ENCODE data around the gene C16orf87. TPM values are rescaled to one million over a fixed set of nuclear protein-coding genes. Genes with fewer than 3 reads are reported as not detected.
"Not testable (repeated sequence)": the region's sequence is repeated elsewhere in the genome, so short reads cannot be mapped to it uniquely, and the experiment has no call there.

Gene C16orf87
- total RNA-seq, 1 experiment from 2014 or later: 13.9 TPM

DNA sequence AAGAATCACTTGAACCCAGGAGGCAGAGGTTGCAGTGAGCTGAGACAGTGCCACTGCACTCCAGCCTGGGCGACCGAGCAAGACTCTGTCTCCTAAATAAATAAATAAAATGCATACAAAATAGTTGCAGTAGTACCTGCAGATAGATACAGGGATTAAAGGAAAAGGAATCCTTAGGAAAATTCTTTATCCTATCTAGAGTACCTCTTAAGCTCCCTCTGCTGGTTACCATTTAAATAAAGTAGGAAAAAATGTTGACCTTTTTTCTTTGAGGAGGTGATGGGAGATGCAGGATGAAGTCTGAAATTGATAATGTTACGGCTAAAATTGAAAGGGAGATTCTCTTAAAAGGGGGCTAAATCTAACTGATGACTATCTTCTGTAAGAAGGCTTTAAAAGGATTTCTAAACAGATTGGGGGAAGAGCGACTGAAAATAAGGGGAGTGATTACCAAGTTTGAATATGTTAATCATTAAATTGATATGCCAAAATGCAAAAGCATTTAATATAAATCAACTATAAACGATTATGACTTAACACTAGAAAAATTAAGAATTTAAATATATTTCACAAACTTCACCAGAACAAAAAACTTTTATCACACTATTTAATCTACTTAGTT lies 29.4 kb downstream of the C16orf87 start:
- DNase-seq (ENCODE audit: extremely low read depth, low read depth): peak; percentile 32

DNA sequence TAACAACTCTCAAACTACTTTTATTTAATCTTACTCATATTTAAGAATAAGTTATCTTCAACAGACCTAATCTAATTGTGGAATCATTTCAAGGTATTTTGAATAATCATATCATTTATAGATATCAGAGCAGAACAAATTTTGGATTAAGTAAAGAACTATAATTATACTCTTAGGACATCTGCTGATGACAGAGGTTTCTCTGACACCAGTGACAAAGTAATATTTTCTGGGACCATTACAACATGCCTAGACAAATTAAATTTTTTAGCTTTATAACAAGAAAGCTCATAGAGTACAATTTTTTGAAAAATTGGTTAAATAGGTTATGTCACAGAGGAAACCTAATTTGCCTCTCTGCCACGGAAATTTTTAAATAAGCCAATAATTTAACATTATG lies 30.5 kb downstream of the C16orf87 start:
- DNase-seq (ENCODE audit: extremely low read depth, low read depth): no peak

DNA sequence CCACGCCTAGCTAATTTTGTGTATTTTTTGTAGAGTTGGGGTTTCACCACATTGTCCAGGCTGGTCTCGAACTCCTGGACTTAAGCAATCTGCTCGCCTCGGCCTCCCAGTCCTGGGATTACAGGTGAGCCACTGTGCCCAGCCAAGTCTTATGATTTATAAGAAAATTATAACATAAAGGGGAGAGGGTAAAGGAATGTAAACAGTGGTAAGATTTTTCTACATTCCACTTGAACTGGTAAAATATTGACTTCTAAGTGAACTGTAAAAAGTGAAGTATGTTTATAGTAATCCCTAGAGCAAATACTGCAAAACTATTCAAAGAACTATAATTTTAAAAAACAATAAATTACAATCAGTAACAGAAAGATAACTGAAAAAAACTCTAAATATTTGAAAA lies 33.5 kb downstream of the C16orf87 start:
- no peak for DNase-seq (ENCODE audit: extremely low read depth, low read depth)

DNA sequence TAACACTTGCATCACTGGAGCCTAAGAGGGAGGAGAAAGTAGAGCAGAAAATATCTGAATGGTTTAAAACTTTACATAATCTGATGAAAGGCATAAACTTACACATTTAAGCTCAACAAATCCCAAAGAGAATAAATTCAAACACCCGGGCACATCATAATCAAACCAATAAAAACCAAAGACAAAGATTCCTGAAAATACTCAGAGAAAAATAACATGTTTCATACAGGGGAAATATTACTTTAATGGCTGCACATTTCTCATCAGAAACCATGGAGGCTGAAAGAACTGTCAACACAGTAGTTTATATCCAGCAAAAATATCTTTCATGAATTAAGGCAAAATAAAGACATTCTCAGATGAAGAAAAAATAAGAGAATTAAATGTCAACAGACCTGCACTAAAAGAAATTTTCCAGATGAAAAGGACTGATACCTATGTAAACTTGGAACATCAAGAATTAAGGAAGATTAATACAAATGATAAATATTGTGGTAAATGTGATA lies 34.2 kb downstream of the C16orf87 start:
- no peak for DNase-seq (ENCODE audit: extremely low read depth, low read depth)

DNA sequence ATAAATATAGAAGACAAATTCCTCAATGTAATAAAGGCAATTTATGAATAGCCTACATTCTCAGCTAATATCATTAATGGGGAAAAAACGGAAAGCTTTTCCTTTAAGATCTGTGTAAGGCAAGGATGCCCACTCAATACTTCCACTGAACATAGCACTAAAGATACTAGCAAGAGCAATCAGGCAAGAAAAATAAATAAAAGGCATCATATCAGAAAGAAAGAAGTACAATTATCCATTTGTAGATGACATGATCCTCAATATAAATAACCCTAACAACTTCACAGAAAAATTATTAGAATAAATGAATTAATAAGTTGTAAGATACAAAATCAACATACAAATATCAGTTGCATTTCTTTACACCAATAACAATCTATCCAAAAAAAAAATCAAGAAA lies 37.1 kb downstream of the C16orf87 start:
- DNase-seq (ENCODE audit: extremely low read depth, low read depth): no peak

DNA sequence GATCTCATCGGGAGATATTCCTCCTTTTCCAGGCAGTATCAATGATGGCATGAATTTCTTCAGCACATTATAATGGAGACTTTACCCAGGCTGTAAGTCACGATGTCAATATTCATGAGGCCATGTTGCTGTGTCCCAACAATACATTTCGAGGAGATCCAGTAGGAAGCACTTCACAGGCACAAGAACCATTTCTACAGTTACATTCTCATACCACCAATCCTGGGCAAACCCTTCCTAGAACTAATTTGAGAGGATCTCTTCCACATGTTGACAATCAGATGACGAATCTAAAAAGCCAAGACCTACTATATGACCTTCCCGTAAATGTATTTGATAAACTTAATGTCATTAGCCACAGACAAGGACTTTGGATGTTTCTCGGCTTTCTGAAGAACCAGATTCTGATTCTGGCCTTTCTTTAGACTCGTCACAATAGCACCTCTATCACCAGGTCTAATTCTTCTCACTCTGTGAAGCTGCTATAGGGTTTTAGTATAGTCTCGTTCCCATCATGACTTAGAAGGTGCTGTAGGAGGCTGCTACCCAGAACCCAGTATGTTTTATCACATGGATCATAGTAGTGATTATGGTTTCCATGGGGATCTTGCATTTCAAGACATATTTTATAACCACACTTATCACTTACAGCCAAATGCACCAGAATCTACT lies 40.2 kb downstream of the C16orf87 start:
- DNase-seq (ENCODE audit: extremely low read depth, low read depth): no peak

GRCh38 chr16:46789499-46790414 lies 41.2 kb downstream of the C16orf87 start:
- peak; percentile 60 for DNase-seq (ENCODE audit: extremely low read depth, low read depth)

DNA sequence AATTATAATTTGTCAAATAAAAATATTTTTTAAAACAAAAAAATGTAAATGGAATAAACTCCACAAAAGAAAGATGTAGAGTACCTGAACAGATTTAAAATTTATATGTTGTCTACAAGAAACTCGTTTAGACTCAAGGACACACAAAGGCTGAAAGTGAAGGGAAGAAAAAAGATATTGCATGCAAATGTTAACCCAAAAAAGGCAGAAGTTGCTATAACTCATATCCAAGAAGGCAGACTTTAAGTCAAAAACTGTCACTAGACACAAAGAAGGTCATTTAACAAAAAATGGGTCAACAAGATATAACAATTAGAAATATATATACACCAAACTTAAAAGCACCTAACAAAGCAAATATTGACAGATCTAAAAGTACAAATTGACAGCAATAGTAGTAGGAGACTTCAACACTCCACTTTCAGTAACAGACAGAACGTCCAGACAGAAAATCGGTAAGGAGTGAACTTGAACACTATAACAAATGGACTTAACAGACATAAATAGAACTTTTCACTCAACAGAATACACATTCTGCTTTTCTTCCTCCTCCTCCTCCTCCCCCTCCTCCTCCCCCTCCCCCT lies 42.0 kb downstream of the C16orf87 start:
- DNase-seq (ENCODE audit: extremely low read depth, low read depth): no peak

GRCh38 chr16:46787909-46788308 lies 43.1 kb downstream of the C16orf87 start:
- DNase-seq (ENCODE audit: extremely low read depth, low read depth): no peak

DNA sequence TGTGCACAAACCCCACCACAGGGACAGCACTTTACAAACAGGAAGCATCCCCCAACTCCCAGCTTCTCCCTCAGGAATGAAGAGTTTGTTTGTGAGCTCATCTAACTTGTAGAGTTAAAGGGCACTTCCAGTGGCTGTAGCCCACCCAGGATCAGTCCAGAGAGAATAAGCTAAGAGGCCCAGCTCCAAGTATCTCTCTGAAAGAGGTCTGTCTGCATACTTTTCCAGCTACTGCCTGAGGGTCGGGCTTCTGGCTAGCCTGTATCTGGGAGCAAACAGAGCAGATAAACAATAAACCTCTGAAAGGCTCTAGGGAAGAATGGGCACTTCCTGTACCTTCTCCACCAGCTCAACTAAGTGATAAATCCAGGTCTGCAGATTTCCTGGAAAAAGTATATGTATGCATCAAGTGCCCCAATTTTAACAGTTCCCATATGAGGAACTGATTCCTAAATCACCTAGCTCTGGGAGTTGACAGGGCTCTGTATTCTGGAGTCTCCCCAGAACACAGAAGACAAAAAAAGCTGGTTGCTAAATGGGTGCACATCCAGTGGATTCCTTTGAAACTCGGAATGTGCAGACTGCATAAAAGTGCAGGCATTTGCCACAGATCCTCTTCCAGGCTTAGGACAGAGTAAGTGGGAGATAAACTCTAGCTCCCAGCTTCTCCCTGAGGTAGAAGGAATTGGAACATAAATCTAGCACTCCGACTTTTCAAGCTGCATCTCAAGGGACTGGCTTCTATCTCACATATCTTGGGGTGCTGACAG lies 45.7 kb downstream of the C16orf87 start:
- DNase-seq (ENCODE audit: extremely low read depth, low read depth): no peak

DNA sequence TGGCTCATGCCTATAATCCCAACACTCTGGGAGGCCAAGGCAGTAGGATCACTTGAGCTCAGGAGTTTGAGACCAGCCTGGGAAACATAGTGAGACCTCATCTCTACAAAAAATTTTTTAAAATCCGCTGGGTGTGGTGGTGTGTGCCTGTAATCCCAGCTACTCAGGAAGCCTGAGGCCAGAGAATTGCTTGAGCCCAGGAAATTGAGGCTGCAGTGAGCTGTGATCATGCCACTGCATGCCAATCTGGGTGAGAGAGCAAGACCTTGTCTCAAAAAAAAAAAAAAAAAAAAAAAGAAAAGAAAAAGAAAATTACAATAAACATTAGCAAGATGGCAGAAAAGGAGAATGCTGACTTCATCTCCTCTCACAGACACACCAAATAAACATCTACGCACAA lies 46.4 kb downstream of the C16orf87 start:
- not testable (repeated sequence) for DNase-seq (ENCODE audit: extremely low read depth, low read depth)

DNA sequence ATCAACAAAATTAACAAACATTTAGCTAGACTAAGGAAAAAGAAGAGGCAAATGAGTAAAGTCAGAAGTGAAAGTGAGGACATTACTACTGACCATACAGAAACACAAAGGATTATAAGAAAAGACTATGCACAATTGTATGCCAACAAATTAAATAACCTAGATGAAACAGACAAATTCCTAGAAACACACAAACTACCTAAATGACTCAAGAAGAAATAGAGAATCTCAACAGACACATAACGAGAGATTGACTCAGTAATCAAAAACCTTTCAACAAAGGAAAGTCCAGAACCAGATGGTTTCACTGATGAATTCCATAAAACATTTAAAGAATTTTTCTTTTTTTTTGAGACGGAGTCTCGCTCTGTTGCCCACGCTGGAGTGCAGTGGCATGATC lies 47.2 kb downstream of the C16orf87 start:
- DNase-seq (ENCODE audit: extremely low read depth, low read depth): no peak

DNA sequence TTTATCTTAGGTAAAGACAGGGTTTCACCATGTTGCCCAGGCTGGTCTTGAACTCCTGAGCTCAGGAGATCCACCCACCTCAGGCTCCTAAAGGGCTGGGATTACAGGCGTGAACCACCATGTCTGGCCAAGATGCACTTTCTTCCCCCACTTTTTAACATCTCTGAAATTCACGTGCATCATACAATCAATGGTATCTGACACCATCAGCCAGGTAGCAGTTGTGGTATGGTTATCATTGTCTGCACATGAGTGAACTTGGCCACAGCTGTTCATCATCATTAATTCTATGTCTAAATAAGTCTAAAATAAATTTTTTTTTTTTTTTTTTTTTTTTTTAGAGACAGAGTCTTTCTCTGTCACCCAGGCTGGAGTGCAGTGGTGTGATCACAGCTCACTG lies 48.7 kb downstream of the C16orf87 start:
- no peak for DNase-seq (ENCODE audit: extremely low read depth, low read depth)

DNA sequence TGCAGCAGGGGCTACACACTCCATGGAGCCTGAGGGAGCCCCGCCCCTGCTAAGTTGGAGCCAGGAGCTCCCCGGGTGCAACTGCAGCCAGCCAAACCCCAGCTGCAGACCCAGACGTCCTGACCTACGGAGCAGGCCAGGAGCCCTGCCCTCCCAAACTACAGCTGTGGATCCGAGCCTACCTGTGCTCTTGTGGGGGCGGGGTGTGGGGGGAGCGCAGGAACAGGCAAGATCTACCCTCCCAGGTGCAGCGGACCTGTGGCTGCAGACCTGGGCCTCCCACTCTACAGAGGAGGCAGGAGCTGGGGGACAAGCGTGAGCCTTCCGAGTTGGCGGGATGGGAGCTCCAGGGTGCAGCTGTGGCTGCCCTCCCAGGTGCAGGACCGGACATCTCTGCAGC lies 53.2 kb downstream of the C16orf87 start:
- no peak for DNase-seq (ENCODE audit: extremely low read depth, low read depth)

DNA sequence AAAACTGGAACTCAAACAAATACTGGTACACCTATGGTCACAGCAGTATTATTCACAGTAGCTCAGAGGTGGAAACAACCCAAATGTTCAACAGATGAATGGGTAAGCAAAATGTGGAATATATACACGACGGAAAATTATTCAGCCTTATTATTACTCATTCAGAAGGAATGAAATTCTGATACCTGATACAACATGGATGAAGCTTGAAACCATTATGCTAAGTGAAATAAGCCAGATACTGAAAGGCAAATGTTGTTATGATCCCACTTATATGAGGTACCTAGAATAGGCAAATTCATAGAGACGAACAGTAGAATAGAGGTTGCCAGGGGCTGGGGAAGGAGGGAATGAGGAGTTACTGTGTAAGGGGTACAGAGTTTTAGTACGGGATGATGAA lies 55.8 kb downstream of the C16orf87 start:
- no peak for DNase-seq (ENCODE audit: extremely low read depth, low read depth)

DNA sequence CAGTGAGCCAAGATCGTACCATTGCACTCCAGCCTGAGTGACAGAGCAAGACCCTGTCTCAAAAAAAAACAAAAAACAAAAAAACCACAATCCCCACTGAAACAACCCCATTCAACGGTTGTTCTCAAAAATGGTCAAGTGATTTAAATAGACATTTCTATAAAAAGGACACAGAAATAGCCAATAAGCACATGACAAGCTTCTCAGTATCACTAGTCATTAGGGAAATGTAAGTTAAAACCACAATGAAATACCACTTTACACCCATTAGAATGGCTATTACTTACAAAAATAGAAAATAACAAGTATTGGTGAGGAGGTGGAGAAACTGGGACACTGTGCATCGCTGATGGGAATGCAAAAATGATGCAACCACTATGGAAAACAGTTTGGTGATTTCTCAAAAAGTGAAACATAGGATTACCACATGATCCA lies 56.2 kb downstream of the C16orf87 start:
- DNase-seq (ENCODE audit: extremely low read depth, low read depth): no peak

GRCh38 chr16:46772463-46772862 lies 58.5 kb downstream of the C16orf87 start:
- no peak for DNase-seq (ENCODE audit: extremely low read depth, low read depth)

DNA sequence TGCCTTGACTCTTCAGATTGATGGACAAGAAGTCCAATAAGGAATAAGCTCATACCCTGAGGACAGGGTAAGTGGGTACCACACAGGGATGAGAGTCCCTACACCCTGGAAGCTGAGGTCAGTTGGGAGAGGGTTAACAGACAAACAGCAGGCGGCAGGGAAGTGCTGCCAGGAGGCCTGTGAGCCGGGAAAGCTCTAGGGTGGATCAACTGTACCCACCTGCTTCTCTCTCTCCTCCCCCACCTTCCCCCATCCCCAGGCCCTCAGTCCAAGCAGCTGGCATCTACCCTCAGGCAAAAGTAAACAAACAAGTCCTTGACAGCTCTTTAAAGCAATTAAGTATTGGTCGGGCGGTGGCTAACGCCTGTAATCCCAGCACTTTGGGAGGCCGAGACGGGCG lies 62.2 kb downstream of the C16orf87 start:
- DNase-seq (ENCODE audit: extremely low read depth, low read depth): no peak

DNA sequence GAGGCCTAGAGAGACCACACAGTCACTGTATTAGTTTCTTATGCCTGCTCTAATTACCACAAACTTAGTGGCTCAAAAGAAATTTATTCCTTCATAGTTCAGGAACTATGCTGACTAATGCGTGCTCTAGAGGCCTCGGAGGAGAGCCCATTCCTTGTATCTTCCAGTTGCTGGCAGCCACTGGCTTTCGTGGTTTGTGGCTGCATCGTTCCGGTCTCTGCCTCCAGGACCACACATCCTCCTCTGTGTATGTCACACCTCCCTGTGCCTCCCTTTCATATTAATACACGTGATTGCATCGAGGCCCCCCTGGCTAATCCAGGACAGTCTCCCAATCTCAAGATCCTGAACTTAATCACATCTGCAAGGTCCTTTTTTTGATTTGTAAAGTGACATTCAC lies 65.9 kb downstream of the C16orf87 start:
- no peak for DNase-seq (ENCODE audit: extremely low read depth, low read depth)

DNA sequence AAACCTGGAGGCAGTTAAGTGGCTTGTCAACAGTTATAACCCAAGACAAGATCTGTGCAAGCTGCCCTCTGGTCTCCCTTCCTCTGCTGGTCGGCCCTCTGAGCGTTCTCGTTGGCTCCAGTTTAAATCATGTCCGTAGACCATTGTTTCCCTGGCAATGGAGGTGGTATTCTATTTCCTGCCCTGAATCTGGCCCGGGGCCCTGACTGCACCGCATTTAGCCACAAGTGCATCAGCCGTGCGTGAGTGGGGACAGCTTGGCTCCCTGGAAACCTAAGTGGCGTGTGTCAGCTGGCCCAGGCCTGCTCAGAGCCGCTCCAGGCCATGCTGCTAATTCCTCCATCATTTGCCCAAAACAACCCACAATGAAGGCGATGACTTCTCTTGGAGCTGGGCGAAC lies 67.8 kb downstream of the C16orf87 start:
- DNase-seq (ENCODE audit: extremely low read depth, low read depth): no peak
